D341Med (cell line): ENCODE measurements around the gene DNAH5.
A peak's percentile ranks its signal among the peaks of the same experiment; 100 is the strongest.
"Not testable (repeated sequence)": the region's sequence is repeated elsewhere in the genome, so short reads cannot be mapped to it uniquely, and the experiment has no call there.

Experiments used
- DNase-seq: peaks from one replicate; pipeline ENCODE4 v3.0.0; 2012; ENCODE audit warnings: low spot score

Gene DNAH5

GRCh38 chr5:13944560-13945199 lies at the start of gene DNAH5:
Gene DNAH5, minus strand, starts transcription at chr5:13944688. Its CDS starts 250 bp downstream, at chr5:13944438.
- no peak for DNase-seq

GRCh38 chr5:13993926-13994325 lies 49.4 kb upstream of the DNAH5 start:
- no peak for DNase-seq

- no peak for DNase-seq
These were observed 48.3 kb upstream of the DNAH5 start for GRCh38 chr5:13992795-13993194.

- no peak for DNase-seq
These were observed 46.9 kb upstream of the DNAH5 start for GRCh38 chr5:13991365-13991764.

- DNase-seq, result no peak
These were observed 46.4 kb upstream of the DNAH5 start for GRCh38 chr5:13990896-13991295.

- DNase-seq, result no peak
These were observed 45.3 kb upstream of the DNAH5 start for GRCh38 chr5:13989832-13990231.

GRCh38 chr5:13987843-13988464 lies 43.5 kb upstream of the DNAH5 start:
- DNase-seq, result peak; percentile 73

GRCh38 chr5:13985731-13986418 lies 41.4 kb upstream of the DNAH5 start:
- DNase-seq, result no peak

- DNase-seq, result not testable (repeated sequence)
These were observed 40.4 kb upstream of the DNAH5 start for GRCh38 chr5:13984888-13985287.

GRCh38 chr5:13976867-13977830 lies 32.7 kb upstream of the DNAH5 start:
- DNase-seq, result peak; percentile 58

- DNase-seq, result no peak
These were observed 31.7 kb upstream of the DNAH5 start for GRCh38 chr5:13976223-13976622.

- no peak for DNase-seq
These were observed 30.8 kb upstream of the DNAH5 start for GRCh38 chr5:13975246-13975645.

GRCh38 chr5:13973724-13974123 lies 29.2 kb upstream of the DNAH5 start:
- DNase-seq, result no peak

GRCh38 chr5:13972029-13972428 lies 27.5 kb upstream of the DNAH5 start:
- no peak for DNase-seq

- DNase-seq, result peak; percentile 50
These were observed 12.7 kb upstream of the DNAH5 start for GRCh38 chr5:13957032-13957645.

GRCh38 chr5:13956471-13956870 lies 12.0 kb upstream of the DNAH5 start:
- DNase-seq, result no peak

- DNase-seq, result no peak
These were observed 11.4 kb upstream of the DNAH5 start for GRCh38 chr5:13955896-13956295.

GRCh38 chr5:13946111-13946510 lies 1.6 kb upstream of the DNAH5 start:
- DNase-seq, result no peak

- DNase-seq, result no peak
These were observed 783 bp upstream of the DNAH5 start for GRCh38 chr5:13945271-13945670.

GRCh38 chr5:13943676-13944075 lies 812 bp downstream of the DNAH5 start:
- DNase-seq, result no peak

- no peak for DNase-seq
These were observed 3.0 kb downstream of the DNAH5 start for GRCh38 chr5:13941468-13941867.

GRCh38 chr5:13939638-13940037 lies 4.8 kb downstream of the DNAH5 start:
- no peak for DNase-seq
